Brain pericyte (primary cell): Measurements from ENCODE around the gene MC3R.

Source experiments
- DNase-seq: peaks from one replicate; pipeline ENCODE4 v3.0.0-alpha.2; 2012; ENCODE audit warnings: low read depth, low spot score

Gene MC3R

DNA sequence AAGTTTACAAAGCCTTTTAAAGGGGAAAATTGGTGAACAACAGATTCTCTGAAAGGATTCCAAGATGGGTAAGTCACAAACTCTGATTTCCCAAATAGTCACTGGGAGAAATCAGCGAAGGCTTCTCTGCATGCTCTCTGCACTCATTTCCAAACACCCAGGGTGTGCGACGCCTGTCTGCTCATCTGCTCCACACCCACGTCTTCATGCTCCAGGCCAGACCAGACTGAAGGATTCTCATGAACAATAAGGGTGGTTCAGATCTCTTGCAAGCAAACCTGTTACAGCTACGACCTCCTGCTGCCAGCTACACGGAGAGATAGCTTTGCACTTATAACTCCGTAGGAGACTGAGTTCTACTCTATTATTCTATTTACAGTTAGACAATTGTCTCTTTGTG, 1.4 kb downstream of the MC3R start:
- no peak for DNase-seq

DNA sequence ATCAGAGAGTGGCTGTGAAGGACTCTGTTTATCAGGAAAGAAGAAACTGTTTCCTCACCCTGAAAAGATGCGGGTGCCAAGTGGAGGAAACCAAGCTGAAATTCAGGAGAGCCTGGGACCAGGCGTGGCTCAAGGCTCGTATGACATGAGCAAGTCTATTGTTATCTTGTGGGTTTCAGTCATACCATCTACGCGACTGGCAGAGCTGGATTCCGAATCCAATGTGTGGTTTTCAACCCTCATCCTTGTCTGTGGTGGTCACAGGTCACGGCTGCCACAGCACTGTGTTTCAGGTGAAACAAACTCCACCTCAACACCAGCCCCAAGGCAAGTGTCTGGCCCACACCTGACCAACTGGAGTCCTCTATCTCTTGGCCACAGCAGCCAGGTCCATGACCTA, 9.1 kb downstream of the MC3R start:
- no peak for DNase-seq

GRCh38 chr20:56259948-56260347, 11.4 kb downstream of the MC3R start:
- no peak for DNase-seq

DNA sequence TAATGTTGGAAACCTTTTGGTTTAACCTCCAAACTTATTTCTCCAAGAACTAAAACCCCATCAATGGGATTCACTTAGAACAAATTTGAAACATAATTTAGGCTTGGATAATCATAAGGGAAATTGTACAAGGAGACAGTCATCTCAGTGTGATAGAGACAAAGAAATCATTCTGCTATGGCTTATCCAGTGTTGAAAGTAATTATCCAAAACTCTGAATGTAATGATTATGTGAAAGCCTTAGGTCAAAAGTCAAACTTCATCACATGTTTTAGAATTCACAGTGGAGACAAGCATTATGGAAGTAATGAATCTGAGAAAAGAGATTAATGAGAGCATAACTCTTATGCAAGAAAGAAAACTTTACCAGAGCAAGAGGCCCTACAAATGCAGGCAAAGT, 20.0 kb downstream of the MC3R start:
- DNase-seq, result no peak

DNA sequence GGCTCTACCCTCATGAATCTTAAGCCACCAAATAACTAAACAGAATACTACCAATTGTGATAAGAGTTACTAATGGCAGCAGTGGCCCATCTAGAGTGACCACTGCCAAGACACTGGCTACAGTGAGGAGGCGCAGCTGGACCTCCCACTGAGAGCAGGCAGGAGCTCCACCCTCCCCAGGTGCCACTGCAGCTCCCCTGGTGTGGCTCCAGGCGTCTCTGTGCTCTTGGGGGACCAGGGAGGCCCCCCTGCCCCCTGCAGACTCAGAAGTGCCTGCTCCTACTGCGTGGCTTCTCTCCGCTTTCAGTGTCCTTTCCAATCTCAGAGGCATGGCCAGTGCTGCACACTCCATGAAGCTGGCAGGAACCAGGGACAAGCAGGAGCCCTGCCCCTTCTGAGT, 23.4 kb downstream of the MC3R start:
- no peak for DNase-seq

GRCh38 chr20:56273491-56273890, 25.0 kb downstream of the MC3R start:
- no peak for DNase-seq

DNA sequence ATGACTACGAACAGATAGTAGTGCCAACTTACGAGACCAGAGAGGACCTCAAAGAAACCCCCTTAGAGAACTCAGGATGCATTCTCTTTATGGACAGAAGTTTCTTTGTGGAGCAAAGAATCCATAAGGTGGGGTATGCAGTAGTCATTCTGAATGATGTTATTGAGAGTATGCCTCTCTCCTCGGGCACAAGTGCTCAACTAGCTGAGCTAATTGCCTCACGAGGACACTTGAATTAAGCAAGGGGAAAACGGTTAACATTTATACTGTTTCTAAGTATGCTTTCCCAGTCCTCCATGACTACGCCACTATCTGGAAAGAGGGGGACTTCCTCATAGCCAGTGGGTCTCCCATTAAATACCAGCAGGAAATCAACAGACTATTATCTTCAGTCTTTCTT, 25.6 kb downstream of the MC3R start:
- DNase-seq, result no peak

DNA sequence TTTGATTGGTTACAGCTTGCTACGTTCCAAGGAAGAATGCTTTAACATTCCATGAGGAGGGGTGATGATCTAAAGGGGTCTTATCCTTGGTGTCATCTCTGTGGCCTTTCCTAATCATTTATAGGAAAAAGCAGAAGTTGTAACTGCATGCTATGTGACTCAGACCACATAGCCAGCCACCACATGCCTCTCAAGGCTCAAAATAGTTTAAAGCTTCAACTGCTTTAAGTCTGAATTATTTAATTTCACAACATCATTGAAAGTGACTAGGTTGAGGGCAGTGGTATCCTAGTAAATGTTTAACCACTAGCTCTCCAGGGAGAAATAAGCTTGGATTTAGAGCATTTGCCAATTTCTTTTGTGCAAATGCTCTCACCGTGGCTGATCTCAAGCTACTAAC, 29.7 kb downstream of the MC3R start:
- no peak for DNase-seq

GRCh38 chr20:56285496-56285895, 37.0 kb downstream of the MC3R start:
- no peak for DNase-seq

DNA sequence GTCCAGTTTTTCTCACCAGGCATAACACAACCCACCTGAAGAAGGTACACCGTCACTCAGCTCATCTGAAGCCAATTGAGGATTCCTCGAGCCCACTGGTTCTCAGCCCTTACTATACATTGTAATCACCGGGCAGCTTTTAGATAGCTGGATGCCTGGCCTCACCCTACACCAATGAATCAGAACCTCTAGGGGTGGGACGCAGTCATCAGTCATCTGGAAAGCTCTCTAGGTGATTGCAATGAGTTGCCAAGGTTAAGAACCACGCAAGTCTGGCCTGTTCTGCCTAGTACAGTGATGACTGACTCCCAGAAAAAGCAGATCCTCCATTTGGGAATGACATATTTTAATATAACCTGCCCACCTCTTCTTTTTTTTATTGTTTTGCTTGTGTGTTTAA, 41.1 kb downstream of the MC3R start:
- no peak for DNase-seq

DNA sequence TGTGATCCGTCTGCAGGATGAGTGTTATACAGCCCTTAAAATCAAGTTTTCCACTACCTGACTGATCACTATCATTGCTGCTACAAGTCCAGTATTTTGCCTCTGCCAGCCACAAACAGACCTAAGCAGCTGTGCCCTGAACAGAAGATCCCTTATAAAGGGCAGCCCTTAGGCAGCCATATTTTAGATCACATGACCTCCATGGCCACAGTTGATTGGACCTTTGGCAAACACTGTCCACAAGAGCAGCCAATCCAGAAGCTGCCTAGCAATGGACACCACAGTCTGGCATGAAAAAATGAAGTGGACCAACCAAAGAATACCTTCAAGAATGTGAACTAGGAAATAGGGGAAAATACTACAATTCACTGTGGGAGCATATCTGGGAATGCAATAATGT, 50.8 kb downstream of the MC3R start:
- no peak for DNase-seq
